GM12878 (cell line): ENCODE data around the gene QPCT. TPM values are rescaled to one million over a fixed set of nuclear protein-coding genes. Genes with fewer than 3 reads are reported as not detected.

Source experiments
- BMI1 ChIP-seq: fragments of 450-650 bp; IDR thresholded peaks from 2 replicates; pipeline ENCODE4 v1.6.1; 2016; ENCODE audit warnings: mild to moderate bottlenecking, moderate library complexity, borderline replicate concordance
- CEBPB ChIP-seq, 2 experiments: fragments of 150-350 bp in 1 of 2; IDR thresholded peaks; 2 replicates each; pipeline ENCODE4 v1.6.1; 2012 to 2014; ENCODE audit warnings: low read depth in 2 of 2, low read length in 2 of 2, borderline replicate concordance in 1 of 2, inconsistent platforms in 1 of 2
- CREM ChIP-seq: IDR thresholded peaks from 2 replicates; pipeline ENCODE4 v1.6.1; 2014; ENCODE audit warnings: antibody characterized with exemption, low read depth
- FOXM1 ChIP-seq: IDR thresholded peaks from 2 replicates; pipeline ENCODE4 v1.6.1; 2012; ENCODE audit warnings: low read depth, mild to moderate bottlenecking, inconsistent platforms, low read length, moderate library complexity
- GABPA ChIP-seq: IDR thresholded peaks from 2 replicates; pipeline ENCODE4 v1.6.1; 2014; ENCODE audit warnings: antibody characterized with exemption, low read depth, mild to moderate bottlenecking, inconsistent platforms
- HDAC6 ChIP-seq: fragments of 200-600 bp; sonication (generic); IDR thresholded peaks from one replicate; pipeline ENCODE4 v1.8.0; 2017; ENCODE audit warnings: antibody characterized with exemption; ENCODE audit not compliant: unreplicated experiment
- JUND ChIP-seq: IDR thresholded peaks from 2 replicates; pipeline ENCODE4 v1.6.1; 2012; ENCODE audit warnings: low read depth, mild to moderate bottlenecking, low read length, improper control_type of control experiment, moderate library complexity
- MEF2B ChIP-seq: fragments of 450-650 bp; IDR thresholded peaks from 2 replicates; pipeline ENCODE4 v1.6.1; 2018; ENCODE audit warnings: mild to moderate bottlenecking, moderate library complexity; ENCODE audit not compliant: partially characterized antibody, poor library complexity, severe bottlenecking
- MTA2 ChIP-seq: fragments of 450-650 bp; IDR thresholded peaks from 2 replicates; pipeline ENCODE4 v1.6.1; 2016; ENCODE audit warnings: low read depth, mild to moderate bottlenecking, moderate library complexity
- MTA3 ChIP-seq: IDR thresholded peaks from 2 replicates; pipeline ENCODE4 v1.6.1; 2012; ENCODE audit warnings: low read length, inconsistent platforms, borderline replicate concordance
- PAX5 ChIP-seq: IDR thresholded peaks from 2 replicates; pipeline ENCODE4 v1.6.1; 2011; ENCODE audit warnings: low read depth, low read length, borderline replicate concordance
- RAD21 ChIP-seq: IDR thresholded peaks from 2 replicates; pipeline ENCODE4 v1.6.1; 2011; ENCODE audit warnings: mild to moderate bottlenecking, low read depth, low read length, moderate library complexity; ENCODE audit not compliant: insufficient read depth
- RELA ChIP-seq: fragments of 450-650 bp; IDR thresholded peaks from 2 replicates; pipeline ENCODE4 v1.8.0; 2014; ENCODE audit warnings: borderline replicate concordance; ENCODE audit not compliant: partially characterized antibody
- STAT1 ChIP-seq: fragments of 450-650 bp; conservative IDR thresholded peaks from 2 replicates; pipeline ENCODE4 v1.6.1; 2014; ENCODE audit warnings: antibody characterized with exemption, mild to moderate bottlenecking
- ZBTB40 ChIP-seq: fragments of 450-650 bp; IDR thresholded peaks from 2 replicates; pipeline ENCODE4 v1.6.1; 2016; ENCODE audit warnings: mild to moderate bottlenecking, moderate library complexity, borderline replicate concordance
- polyA plus RNA-seq, 11 experiments: library from polyadenylated mRNA; depleted of rRNA in 4 of 11; unstranded in 6 of 11; stranded (reverse) in 5 of 11; fragments of >200 nt; fragmentation: Nextera tagmentation in 4 of 11; fragmentation: Illumina TruSeq in 1 of 11; extraction: Ambion mirVana in 4 of 11; extraction: Trizol in 1 of 11; gene quantifications; 1 replicate in 1 of 11; 2 replicates in 10 of 11; pipeline versions ENCODE4 v1.2.1 to v1.2.3, GENCODE V29; 2011 to 2016; ENCODE audit warnings: inconsistent platforms in 2 of 11, missing spikeins in 2 of 11, low read depth in 1 of 11
- total RNA-seq, 4 experiments: library from RNA; depleted of rRNA in 3 of 4; stranded (reverse); fragments of >200 nt in 3 of 4; fragmentation: Illumina TruSeq in 1 of 4; extraction: Trizol in 1 of 4; gene quantifications; 2 replicates each; pipeline versions ENCODE4 v1.2.1 to v1.2.3, GENCODE V29; 2013 to 2021
- TF ChIP-seq, protein P1 (sequence below): IDR thresholded peaks from 2 replicates; pipeline ENCODE4 v1.6.1; 2012; ENCODE audit warnings: low read length, inconsistent platforms
- TF ChIP-seq, protein P2 (sequence below): fragments of 450-650 bp; IDR thresholded peaks from 2 replicates; pipeline ENCODE4 v1.6.1; 2016; ENCODE audit warnings: mild to moderate bottlenecking
- TF ChIP-seq, protein P3 (sequence below): fragments of 450-650 bp; formaldehyde crosslinking; IDR thresholded peaks from 2 replicates; pipeline ENCODE4 v1.4.0; 2020; ENCODE audit warnings: mild to moderate bottlenecking, moderate library complexity

Gene QPCT
- total and polyA plus RNA-seq, 10 of the 15 experiments (the other 5 are each of a cell fraction or from before 2014, with no cell fraction given) = 0.14 to 0.86 (median 0.18) TPM; not detected in 1

DNA sequence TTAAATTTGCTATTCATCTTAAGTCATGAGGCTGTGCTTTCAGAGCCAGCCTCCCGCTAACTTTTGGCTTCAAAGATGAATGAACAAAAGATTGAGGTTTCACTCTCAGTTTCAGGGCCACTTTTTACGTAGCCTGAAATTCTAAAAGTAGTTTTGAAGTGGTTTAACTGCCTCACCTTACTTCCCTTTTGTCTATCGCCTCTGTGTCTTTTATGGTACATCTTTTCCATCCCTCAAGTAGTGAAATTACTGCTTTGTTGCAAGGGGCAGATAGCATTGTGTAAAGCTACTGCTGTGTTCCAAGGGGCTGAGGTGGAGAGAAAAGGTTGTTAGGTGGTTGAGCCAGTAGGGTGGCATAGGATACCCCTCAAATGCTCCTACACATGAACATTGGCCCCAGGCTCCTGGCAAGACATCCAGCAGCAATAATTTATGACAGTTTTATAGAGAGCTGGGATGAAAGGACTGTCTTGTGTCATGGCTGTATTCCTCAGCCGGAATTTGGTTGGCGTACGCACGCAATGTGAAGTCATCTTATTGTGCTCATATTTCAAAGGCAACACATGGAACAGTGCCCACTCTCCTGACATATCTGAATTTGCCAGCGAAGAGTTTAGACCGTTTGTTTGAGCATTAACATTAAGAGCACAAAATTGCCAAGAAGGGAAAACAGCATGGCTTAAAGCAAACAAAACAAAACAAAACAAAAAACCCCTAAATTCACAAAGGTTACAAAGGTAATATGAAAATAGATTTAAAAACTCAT is 32.2 kb downstream of the QPCT start (continued):
- TF ChIP-seq, protein P1, sequence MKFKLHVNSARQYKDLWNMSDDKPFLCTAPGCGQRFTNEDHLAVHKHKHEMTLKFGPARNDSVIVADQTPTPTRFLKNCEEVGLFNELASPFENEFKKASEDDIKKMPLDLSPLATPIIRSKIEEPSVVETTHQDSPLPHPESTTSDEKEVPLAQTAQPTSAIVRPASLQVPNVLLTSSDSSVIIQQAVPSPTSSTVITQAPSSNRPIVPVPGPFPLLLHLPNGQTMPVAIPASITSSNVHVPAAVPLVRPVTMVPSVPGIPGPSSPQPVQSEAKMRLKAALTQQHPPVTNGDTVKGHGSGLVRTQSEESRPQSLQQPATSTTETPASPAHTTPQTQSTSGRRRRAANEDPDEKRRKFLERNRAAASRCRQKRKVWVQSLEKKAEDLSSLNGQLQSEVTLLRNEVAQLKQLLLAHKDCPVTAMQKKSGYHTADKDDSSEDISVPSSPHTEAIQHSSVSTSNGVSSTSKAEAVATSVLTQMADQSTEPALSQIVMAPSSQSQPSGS = peak; percentile 95
- TF ChIP-seq GABPA (peak; percentile 53; the same call in 1 of the 2 replicates), CREM (peak; percentile 86; the same call in 1 of the 2 replicates), JUND (peak; percentile 35; the same call in 1 of the 2 replicates), RELA (no peak), PAX5 (peak; percentile 85; the same call in 1 of the 2 replicates), FOXM1 (peak; percentile 97), MEF2B (peak; percentile 93), HDAC6 (no peak), MTA3 (peak; percentile 92), MTA2 (peak; percentile 94), BMI1 (peak; percentile 74), ZBTB40 (no peak), STAT1 (no peak), RAD21 (no peak), CEBPB (IDR thresholded peaks at IDR 0.05; ENCODE audit: borderline replicate concordance in 1 of 2, low read depth in 2 of 2, low read length in 2 of 2) (peak in 1 of 2 experiments; percentile 90; a peak in 2 of 4 replicates)
- TF ChIP-seq, protein P2, sequence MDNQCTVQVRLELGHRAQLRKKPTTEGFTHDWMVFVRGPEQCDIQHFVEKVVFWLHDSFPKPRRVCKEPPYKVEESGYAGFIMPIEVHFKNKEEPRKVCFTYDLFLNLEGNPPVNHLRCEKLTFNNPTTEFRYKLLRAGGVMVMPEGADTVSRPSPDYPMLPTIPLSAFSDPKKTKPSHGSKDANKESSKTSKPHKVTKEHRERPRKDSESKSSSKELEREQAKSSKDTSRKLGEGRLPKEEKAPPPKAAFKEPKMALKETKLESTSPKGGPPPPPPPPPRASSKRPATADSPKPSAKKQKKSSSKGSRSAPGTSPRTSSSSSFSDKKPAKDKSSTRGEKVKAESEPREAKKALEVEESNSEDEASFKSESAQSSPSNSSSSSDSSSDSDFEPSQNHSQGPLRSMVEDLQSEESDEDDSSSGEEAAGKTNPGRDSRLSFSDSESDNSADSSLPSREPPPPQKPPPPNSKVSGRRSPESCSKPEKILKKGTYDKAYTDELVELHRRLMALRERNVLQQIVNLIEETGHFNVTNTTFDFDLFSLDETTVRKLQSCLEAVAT = peak; percentile 85
- TF ChIP-seq, protein P3, sequence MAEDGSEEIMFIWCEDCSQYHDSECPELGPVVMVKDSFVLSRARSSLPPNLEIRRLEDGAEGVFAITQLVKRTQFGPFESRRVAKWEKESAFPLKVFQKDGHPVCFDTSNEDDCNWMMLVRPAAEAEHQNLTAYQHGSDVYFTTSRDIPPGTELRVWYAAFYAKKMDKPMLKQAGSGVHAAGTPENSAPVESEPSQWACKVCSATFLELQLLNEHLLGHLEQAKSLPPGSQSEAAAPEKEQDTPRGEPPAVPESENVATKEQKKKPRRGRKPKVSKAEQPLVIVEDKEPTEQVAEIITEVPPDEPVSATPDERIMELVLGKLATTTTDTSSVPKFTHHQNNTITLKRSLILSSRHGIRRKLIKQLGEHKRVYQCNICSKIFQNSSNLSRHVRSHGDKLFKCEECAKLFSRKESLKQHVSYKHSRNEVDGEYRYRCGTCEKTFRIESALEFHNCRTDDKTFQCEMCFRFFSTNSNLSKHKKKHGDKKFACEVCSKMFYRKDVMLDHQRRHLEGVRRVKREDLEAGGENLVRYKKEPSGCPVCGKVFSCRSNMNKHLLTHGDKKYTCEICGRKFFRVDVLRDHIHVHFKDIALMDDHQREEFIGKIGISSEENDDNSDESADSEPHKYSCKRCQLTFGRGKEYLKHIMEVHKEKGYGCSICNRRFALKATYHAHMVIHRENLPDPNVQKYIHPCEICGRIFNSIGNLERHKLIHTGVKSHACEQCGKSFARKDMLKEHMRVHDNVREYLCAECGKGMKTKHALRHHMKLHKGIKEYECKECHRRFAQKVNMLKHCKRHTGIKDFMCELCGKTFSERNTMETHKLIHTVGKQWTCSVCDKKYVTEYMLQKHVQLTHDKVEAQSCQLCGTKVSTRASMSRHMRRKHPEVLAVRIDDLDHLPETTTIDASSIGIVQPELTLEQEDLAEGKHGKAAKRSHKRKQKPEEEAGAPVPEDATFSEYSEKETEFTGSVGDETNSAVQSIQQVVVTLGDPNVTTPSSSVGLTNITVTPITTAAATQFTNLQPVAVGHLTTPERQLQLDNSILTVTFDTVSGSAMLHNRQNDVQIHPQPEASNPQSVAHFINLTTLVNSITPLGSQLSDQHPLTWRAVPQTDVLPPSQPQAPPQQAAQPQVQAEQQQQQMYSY (CRISPR knock-in tag) = no peak
